ENCODE measurements around the gene ERBB3.
A peak's percentile ranks its signal among the peaks of the same experiment; 100 is the strongest.

The ERBB3 gene

GRCh38 chr12:56079723-56080555, at the start of gene ERBB3:
ERBB3 (plus strand) TSS chr12:56080165; CDS start chr12:56080301, 136 bp downstream.
- TF ChIP-seq ZFX (IDR thresholded peaks at IDR 0.05; ENCODE audit: borderline replicate concordance): no peak
- TF ChIP-seq, protein P1, sequence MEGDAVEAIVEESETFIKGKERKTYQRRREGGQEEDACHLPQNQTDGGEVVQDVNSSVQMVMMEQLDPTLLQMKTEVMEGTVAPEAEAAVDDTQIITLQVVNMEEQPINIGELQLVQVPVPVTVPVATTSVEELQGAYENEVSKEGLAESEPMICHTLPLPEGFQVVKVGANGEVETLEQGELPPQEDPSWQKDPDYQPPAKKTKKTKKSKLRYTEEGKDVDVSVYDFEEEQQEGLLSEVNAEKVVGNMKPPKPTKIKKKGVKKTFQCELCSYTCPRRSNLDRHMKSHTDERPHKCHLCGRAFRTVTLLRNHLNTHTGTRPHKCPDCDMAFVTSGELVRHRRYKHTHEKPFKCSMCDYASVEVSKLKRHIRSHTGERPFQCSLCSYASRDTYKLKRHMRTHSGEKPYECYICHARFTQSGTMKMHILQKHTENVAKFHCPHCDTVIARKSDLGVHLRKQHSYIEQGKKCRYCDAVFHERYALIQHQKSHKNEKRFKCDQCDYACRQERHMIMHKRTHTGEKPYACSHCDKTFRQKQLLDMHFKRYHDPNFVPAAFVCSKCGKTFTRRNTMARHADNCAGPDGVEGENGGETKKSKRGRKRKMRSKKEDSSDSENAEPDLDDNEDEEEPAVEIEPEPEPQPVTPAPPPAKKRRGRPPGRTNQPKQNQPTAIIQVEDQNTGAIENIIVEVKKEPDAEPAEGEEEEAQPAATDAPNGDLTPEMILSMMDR (IDR thresholded peaks at IDR 0.05): no peak
- peak within 1 kb of the TSS; percentile 99 for H3K27ac ChIP-seq

GRCh38 chr12:56031987-56032386, 48.0 kb upstream of the ERBB3 start:
- no peak overlapping the region for H3K27ac ChIP-seq
- TF ChIP-seq ZFX (IDR thresholded peaks at IDR 0.05; ENCODE audit: borderline replicate concordance): no peak

GRCh38 chr12:56034586-56035332, 45.2 kb upstream of the ERBB3 start:
- TF ChIP-seq, protein P1 (IDR thresholded peaks at IDR 0.05): no peak
- TF ChIP-seq ZFX (IDR thresholded peaks at IDR 0.05; ENCODE audit: borderline replicate concordance): no peak
- no peak overlapping the region for H3K27ac ChIP-seq

- TF ChIP-seq, protein P1 (IDR thresholded peaks at IDR 0.05): no peak
- no peak for TF ChIP-seq ZFX (IDR thresholded peaks at IDR 0.05; ENCODE audit: borderline replicate concordance)
- H3K27ac ChIP-seq: no peak overlapping the region
Measured at GRCh38 chr12:56037161-56037560, 42.8 kb upstream of the ERBB3 start.

DNA sequence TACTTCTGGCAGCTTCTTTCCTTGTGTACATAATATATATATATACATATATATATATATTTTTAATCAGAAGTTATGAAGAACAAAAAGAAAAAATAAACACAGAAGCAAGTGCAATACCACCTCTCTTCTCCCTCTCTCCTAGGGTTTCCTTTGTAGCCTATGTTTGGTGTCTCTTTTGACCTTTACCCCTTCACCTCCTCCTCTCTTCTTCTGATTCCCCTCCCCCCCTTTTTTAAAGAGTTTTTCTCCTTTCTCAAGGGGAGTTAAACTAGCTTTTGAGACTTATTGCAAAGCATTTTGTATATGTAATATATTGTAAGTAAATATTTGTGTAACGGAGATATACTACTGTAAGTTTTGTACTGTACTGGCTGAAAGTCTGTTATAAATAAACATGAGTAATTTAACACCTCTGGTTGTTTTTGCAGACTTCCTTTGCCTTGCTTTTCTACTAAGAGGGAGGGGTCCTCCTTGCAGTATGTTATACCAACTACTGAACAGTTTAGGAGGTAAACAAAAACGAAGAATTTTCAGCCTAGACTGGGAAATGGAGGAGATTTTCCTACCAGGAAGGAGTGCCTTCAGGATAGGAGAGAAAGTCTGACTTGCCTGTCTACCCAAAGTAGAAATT, 41.8 kb upstream of the ERBB3 start:
- TF ChIP-seq, protein P1 (IDR thresholded peaks at IDR 0.05): no peak
- no peak for TF ChIP-seq ZFX (IDR thresholded peaks at IDR 0.05; ENCODE audit: borderline replicate concordance)
- no peak overlapping the region for H3K27ac ChIP-seq

- H3K27ac ChIP-seq: peak overlapping the region; percentile 92
- TF ChIP-seq, protein P1 (IDR thresholded peaks at IDR 0.05): no peak
- TF ChIP-seq ZFX (IDR thresholded peaks at IDR 0.05; ENCODE audit: borderline replicate concordance): no peak
Measured at GRCh38 chr12:56040151-56040550, 39.8 kb upstream of the ERBB3 start.

- peak overlapping the region; percentile 92 for H3K27ac ChIP-seq
- TF ChIP-seq ZFX (IDR thresholded peaks at IDR 0.05; ENCODE audit: borderline replicate concordance): no peak
Measured at GRCh38 chr12:56040963-56041551, 38.9 kb upstream of the ERBB3 start.

Measured in 22Rv1 (cell line).